NCI-H1694 (cell line): Measurements from ENCODE around the gene TPRX1.
"Not testable (repeated sequence)": the region's sequence is repeated elsewhere in the genome, so short reads cannot be mapped to it uniquely, and the experiment has no call there.

Experiments used
- DNase-seq: peaks from one replicate; lab custom pipeline; 2025; lab: John Stamatoyannopoulos, UW

The TPRX1 gene, protein sequence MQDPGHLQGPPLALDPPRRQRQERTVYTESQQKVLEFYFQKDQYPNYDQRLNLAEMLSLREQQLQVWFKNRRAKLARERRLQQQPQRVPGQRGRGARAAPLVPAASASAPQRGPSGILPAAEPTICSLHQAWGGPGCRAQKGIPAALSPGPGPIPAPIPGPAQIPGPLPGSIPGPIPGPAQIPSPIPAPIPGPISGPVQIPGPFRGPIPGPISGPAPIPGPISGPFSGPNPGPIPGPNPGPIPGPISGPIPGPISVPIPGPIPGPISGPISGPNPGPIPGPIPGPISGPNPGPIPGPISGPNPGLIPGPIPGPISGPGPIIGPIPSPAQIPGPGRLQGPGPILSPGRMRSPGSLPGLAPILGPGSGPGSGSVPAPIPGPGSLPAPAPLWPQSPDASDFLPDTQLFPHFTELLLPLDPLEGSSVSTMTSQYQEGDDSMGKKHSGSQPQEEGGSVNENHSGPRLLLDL

DNA sequence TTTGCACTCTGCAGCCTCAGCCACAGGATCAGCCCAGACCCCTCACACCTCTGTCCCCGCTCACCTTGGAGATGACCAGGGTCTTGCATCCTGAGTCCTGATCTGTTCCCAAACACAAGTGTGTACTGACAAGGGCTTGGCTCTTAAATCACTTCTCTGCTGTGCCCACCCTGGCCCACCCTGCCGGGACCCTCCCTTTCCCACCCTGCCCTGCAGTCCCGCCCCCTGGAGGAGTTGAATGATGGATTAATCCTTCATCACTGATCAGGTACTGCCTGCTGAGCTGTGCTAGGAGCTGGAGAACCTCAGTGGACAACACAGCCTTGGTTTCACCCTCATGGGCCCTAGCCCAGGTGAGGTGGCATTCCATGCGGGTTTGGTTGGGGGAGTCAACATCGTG lies at the start of gene TPRX1:
Gene TPRX1, minus strand, starts transcription at position 101 of the 400 bp plus-strand sequence. Its CDS starts 12 bp downstream, at position 89.
- DNase-seq: not testable (repeated sequence)

DNA sequence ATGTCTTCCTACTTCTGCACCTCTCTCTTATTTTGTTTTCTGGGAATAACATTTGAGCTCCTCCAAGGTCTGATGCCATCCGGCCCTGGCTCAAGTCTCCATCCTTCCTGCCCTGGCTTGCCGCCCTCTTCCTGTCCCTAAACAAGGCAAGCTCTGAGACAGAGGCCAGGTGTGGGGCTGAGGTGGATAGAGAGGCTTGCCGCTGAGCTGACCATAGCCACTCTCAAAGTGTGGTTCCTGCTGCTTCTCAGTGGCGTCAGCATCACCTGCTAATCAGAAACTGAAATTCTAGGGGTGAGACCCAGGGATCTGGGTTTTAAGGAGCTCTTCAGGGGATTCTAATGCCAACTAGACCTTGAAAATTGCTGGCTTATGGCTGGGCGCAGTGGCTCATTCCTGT lies 48.7 kb upstream of the TPRX1 start:
- no peak for DNase-seq

DNA sequence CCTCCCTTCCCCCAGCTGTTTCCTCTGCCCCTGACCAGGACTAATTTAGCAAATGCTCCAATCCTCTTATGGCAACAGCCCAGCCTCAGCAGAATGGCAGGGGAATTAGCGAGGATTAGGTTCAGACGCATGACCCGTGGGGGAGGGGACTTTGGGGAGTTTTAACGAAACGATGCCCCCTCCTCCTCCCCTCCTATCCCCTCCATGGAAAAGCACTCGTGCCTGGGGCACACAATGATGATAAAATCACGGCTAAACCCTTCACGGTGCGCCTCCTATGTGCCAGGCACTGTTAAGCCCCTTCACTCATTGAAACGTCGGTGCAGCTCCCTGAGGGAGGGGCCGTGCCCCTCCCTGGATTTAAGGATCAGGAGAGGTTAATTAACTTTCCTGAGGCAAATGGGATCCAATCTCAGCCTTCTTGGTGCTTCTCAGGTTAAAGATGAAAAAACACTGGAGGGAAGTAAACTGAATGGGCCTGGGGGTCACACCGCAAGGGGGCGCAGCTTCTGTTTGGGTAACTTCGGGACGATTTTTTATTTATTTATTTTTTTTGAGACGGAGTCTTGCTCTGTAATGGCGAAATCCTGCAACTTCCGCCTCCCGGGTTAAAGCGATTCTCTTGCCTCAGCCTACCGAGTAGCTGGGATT lies 44.6 kb upstream of the TPRX1 start:
- DNase-seq: no peak

DNA sequence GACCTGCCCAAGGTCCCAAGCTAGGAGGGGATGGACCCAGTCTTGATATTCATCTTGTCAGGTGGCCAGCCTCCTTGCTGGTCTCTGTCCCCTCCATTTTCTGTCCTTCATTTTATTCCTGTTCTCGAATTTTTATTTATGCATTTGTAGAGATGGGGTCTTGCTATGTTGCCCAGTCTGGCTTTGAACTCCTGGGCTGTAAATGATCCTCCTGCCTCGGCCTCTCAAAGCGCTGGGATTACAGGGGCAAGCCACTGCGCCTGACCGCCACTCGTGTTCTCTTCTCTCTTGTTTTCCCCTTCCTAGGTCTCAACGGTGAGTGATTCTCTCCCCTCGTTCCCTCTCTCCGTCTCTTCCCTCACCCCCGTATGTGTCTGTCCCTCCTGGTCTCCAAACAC lies 44.1 kb upstream of the TPRX1 start:
- no peak for DNase-seq

DNA sequence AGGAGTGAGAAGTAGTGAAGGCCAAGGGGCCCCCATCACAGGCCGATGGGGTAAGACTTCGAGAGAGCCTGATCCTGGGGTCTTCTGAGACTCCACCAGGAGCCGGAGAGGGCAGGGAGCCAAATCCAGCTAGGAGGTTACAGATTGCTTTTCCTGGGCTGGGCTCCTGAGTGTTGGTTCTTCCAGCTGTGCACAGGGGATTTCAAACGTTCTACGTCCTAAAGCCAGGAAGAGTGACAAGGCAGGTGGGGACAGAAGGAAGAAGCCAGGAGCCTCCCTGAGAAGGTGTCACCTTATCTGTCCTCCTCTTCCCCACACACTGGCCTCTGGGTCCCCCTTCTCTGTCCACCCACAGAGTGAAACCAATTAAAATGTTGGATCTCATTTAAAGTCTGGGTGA lies 38.6 kb upstream of the TPRX1 start:
- no peak for DNase-seq

DNA sequence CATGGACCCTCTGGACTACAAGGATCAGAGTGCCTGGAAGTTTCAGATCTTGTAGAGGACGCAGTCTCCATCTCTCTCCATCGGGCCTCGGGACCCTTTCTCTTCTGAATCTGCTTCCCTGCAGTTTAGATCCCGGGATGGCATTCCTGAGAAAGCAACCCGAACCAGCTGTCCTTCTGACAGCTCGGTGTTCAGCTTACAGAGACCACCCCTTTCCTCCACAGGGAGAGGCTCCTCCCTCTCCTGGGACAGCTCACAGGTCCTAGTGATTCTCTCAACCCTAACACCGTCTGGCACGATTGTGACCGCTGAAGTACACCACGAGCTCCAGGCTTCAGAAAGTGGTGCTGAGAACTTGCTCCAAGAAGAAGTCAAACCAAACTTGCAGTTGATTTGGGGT lies 35.6 kb upstream of the TPRX1 start:
- no peak for DNase-seq

DNA sequence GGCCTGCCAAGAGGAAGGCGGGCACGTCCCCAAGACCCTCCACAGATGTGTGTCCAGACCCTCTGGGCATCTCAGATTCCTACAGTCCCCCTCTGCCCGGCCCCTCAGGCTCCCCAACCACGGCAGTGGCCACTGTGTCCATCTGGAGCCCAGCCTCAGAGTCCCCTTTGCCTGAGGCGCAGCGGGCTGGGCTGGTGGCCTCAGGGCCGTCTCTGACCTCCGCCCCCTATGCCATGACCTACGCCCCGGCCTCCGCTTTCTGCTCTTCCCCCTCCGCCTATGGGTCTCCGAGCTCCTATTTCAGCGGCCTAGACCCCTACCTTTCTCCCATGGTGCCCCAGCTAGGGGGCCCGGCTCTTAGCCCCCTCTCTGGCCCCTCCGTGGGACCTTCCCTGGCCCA lies 35.1 kb upstream of the TPRX1 start:
- no peak for DNase-seq

DNA sequence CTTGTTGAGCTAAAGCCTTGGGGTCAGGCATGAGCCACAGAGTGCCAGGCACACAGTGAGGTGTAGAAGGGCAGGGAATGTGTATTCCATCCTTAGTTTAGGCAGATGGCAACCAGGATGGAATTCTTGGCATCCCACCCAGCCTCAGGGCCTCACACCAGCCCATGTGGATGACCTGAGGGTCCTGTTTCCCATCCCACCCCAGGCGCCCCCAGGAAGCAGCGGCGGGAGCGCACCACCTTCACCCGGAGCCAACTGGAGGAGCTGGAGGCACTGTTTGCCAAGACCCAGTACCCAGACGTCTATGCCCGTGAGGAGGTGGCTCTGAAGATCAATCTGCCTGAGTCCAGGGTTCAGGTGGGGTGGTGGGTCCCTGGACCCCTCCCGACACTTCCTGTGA lies 31.7 kb upstream of the TPRX1 start:
- DNase-seq: no peak

DNA sequence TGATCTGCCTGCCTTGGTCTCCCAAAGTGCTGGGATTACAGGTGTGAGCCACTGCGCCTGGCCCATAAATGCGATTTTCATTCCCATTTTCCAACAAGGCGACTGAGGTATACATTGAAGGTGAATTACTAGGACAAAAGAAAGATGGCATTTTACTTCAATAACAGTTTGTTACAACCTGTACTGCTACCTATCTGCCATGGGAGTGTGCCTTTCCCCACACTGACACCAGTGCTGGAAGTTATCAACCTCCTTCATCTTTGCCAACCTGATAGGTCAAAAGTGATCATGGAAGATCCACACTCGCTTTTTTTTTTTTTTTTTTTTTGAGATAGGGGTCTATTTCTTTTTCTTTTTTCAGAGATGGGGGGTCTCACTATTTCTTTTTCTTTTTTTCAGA lies 28.4 kb upstream of the TPRX1 start:
- no peak for DNase-seq

DNA sequence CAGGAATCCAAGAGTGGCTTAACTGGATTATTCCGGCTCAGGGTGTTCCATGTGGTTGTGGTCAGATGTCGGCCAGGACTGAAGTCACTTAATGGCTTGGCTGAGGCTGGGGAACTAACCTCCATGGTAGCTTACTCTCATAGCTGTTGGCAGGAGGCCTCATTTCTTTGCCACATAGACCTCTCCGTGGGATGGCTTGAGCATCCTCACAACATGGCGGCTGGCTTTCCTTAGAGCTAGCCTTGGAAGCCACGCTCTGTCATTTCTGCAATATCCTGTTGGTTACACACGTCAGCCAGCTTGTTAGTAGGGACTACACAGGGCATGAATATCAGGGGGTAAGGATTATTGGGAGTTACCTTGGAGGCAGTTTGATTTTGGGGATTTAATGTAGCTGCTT lies 22.4 kb upstream of the TPRX1 start:
- DNase-seq: no peak

DNA sequence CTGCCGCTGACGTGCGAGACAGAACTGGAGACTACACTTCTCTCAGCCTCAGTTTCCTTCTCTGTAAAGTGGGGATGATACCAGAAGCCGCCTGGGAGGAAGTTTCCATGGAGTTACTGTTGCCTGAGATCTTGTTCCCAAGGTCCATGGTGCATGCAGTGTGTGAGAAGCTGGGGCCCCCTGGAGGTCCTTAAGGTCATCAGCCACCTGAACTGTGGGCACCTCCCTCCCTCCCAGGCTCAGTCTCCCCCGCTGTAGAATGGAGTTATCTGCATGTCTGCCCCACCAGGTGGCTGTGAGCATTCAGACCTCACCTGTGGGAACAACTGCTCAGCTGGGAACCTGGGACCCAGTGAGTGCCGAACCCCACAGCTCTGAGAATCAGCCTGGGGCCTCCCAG lies 20.0 kb upstream of the TPRX1 start:
- no peak for DNase-seq

DNA sequence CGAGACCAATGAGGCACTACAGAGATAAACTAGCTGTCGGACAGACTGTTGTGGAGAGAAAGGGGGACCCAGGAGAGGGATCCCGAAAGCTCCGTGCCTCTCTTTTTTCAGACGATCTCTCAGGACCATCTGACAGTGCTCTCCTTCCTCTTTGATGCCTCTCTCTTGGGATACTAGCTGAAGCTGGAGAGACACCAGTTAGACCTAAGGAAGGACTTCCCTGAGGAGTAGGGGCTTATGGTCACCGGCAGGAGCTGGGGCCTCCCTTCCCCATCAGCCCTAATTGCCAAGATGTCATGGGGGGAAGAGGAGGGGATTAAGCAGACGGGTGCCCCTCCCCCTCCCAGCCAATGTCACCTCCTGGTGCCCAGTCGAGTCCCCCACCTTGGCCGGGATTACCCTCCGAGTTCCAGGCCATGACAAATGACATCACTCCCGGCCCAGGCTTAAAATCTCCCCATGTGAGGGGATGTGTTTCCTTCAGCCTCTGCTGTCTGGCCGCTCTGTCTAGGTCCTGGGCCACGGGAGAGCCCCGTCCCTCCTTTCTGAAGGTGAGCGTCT lies 17.2 kb upstream of the TPRX1 start, which contains the start of gene CRX:
Gene CRX, plus strand, starts transcription at position 478 of the 561 bp plus-strand sequence. CDS start 12,507 bp downstream, outside the sequence.
- no peak for DNase-seq

DNA sequence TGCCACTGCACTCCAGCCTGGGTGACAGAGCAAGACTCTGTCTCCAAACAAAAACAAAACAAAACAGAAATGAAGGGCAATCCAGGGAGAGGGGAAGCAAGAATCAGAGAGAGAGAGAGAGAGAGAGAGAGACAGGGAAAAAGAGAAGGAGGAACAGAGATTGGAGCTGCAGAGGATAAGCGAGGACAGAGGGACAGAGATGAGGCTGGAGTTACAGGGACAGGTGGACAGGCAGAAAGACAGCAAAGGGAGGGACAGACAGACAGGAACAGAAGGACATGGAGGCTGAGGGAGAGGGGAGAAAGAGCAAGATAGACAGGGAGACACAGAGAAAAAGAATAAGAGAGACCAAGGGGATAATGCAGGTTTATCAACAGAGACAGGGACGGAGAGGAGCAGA lies 16.1 kb upstream of the TPRX1 start:
- DNase-seq: no peak

DNA sequence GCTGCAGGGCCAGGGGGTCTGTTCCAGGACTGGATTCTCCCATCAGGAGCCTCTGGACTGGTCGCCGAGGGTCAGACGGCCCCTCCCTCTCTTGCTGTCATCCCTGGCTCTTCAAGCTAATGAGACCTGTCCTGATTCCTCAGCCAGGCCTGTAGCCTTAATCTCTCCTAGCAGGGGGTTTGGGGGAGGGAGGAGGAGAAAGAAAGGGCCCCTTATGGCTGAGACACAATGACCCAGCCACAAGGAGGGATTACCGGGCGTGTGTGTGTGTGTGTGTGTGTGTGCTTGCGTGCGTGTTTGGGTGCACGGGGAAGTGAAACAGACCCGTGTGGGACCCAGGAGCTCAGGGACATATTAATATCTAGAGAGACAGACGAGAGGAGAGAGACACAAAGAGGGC lies 15.5 kb upstream of the TPRX1 start:
- no peak for DNase-seq

DNA sequence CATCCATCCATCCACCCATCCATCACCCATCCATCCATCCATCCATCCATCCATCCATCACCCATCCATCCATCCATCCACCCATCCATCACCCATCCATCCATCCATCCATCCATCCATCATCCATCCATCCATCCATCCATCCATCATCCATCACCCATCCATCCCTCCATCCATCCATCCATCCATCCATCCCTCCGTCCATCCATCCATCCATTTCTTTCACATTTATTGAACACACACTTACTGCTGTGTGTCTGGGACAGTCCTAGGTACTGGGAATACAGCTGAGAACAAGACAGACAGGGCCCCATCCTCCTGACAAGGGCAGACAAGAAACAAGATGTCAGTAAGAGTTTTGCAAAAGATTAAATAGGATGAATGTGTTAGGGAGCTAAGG lies 13.9 kb upstream of the TPRX1 start:
- DNase-seq: not testable (repeated sequence)

DNA sequence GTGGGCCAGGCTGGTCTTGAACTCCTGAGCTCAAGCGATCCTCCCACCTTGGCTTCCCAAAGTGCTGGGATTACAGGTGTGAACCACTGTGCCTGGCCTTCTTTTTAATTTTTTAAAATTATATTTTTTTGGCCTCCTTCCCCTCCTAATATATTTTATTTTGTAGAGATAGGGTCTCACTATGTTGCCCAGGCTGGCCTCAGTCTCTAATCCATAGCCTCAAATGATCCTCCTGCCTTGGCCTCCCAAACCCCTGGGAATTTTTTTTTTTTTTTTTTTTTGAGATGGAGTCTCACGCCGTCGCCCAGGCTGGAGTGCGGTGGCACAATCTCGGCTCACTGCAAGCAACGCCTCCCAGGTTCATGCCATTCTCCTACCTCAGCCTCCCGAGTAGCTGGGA lies 11.9 kb upstream of the TPRX1 start:
- DNase-seq: not testable (repeated sequence)

DNA sequence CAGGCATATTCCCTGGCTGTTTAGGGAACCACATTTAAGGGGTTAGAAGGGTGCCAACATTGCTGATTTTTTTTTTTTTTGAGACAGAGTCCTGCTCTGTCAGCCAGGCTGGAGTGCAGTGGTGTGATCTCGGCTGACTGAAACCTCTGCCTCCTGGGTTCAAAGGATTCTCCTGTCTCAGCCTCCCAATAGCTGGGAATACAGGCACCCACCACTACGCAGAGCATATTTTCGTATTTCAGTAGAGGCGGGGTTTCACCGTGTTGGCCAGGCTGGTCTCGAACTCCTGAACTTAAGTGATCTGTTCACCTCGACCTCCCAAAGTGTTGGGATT lies 9.6 kb upstream of the TPRX1 start:
- DNase-seq: no peak

DNA sequence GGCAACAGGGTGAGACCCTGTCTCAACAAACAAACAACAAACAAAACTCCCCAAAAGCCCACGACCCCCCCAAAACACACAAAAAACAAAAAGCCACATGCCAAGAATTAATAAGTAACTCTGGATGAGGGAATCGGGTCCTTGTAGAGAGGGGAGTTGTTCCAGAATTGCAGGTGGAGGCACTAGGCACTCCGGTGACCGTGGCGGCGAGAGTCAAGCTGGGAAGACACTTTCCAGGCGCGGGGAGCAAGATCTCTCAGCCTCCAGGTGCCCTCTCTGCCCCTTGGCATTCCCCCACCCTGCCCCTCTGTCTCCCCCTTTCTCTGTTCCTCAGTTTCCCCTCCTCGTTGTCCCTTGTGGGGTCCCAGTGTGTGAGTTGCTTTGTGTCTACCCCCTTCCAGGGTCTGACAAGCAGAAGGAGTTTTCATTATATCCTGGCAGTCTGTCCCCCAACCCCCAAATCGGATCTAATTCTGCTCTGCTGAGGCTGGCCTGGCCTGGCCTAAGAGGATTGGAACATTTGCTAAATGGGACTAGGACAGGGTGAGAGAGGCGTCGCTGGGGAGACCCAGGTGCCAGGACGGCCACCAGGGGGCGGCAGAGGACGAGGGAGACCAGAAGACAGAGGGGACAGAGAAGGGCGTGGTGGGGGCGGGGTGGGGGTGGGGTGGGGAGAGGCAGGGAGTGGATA lies 9.1 kb upstream of the TPRX1 start:
- peak; percentile 59 for DNase-seq

DNA sequence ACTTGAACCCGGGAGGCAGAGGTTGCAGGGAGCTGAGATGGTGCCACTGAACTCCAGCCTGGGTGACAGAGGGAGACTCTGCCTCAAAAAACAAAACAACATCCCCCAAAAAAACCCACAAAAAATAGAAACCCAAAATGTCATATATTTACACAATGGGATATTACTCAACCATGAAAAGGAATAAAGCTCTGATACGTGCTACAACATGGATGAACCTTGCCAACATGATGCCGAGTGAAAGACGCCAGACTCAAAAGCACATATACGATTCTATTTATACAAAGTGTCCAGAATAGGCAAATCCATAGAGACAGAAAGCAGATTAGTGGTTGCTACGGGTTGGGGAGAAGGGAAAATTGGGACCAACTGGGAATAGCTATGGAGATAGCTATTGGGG lies 2.1 kb upstream of the TPRX1 start:
- no peak for DNase-seq

DNA sequence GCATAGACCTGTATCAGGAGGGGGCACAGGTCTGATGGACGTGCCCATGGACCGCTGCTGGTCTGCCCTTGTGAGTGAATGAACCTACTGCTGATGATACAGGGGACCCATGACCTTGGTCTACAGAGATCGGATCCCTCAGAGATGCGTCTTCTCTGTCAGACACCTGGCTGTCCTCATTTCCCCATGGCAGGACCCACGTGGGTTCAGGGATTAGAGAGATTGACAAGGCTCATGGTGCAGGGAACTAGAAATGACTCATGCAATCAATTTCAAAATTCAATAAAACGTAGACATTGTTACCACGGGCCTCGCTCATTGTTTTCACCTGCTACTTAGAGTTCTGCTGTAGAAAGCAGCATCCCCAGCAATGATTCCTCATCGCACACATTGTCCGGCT lies 962 bp upstream of the TPRX1 start:
- no peak for DNase-seq

DNA sequence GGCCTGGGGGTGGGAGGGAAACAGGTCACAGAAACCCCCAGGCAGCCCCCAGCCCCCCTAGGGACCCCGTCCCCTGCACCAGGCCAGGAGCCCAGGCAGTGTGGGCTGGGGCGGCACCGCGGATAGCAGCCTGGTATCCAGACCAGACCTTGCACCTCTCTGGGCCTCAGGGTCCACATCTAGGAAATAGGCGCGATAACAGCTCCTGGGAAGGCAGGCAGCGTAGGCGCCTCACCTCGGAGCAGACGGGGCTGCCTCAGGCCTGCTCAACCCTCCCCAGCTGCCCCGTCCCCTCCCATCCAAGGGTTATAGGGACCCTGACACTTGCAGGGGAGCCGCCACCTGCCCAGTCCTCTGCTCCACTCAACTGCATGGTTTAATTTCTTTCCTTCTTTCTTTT lies 680 bp downstream of the TPRX1 start:
- DNase-seq: not testable (repeated sequence)

DNA sequence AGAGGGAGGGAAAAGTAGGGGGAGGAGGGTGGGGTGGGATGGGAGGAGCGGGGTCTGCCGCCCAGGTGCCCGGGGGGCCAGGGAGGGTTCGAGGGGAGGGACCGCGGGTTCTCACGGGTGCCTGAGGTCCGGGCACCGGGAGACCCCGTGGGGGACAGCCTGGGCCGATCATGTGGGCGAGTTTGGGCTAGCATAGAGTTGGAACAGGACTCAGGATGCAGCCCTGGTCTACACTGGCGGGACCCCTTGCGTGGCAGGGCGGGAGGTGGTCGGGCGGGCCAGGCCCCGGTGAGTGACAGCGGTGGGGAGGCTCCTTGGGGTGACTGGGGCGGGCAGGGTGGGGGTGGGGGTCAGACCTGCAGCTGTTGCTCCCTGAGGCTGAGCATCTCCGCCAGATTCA lies 1.2 kb downstream of the TPRX1 start:
- DNase-seq: not testable (repeated sequence)
